HEK293 (cell line): ENCODE results near the gene C6orf47.

Experiments used
- CTCF ChIP-seq: fragments of 450-650 bp; formaldehyde crosslinking; IDR thresholded peaks from 2 replicates; pipeline ENCODE4 v1.5.1; 2016; ENCODE audit warnings: missing biosample characterization, missing genetic modification characterization
- KLF1 ChIP-seq: fragments of 450-650 bp; formaldehyde crosslinking; IDR thresholded peaks from 2 replicates; pipeline ENCODE4 v1.5.1; 2016; ENCODE audit warnings: missing biosample characterization, missing genetic modification characterization
- REST ChIP-seq: fragments of 450-650 bp; formaldehyde crosslinking; IDR thresholded peaks from 2 replicates; pipeline ENCODE4 v1.5.1; 2016; ENCODE audit warnings: missing biosample characterization, missing genetic modification characterization
- ZBTB49 ChIP-seq: fragments of 450-650 bp; formaldehyde crosslinking; IDR thresholded peaks from 2 replicates; pipeline ENCODE4 v1.5.1; 2016; ENCODE audit warnings: missing biosample characterization, missing genetic modification characterization, low read depth
- ZNF449 ChIP-seq: fragments of 450-650 bp; formaldehyde crosslinking; IDR thresholded peaks from 2 replicates; pipeline ENCODE4 v1.5.1; 2017; ENCODE audit warnings: missing biosample characterization, mild to moderate bottlenecking, missing genetic modification characterization, moderate library complexity

- TF ChIP-seq CTCF (no peak), ZNF449 (tag by site-specific recombination) (no peak), ZBTB49 (tag by site-specific recombination) (no peak), REST (tag by site-specific recombination) (no peak), KLF1 (no peak)
Observed at GRCh38 chr6:31631209-31631608, 29.4 kb downstream of the C6orf47 start.
